MM.1S (cell line): ENCODE results near the gene SULF2.
A peak's percentile ranks its signal among the peaks of the same experiment; 100 is the strongest.

Experiments
- DNase-seq: peaks from one replicate; pipeline ENCODE4 v3.0.0-alpha.2; 2015
- H2AFZ ChIP-seq: fragments of 300-600 bp; sonication (generic); 2 replicates; pipeline ENCODE4 v1.6.0; 2016; ENCODE audit warnings: antibody characterized with exemption, low read length
- H3F3A ChIP-seq: fragments of 300-600 bp; sonication (generic); 2 replicates; pipeline ENCODE4 v1.6.1; 2016; ENCODE audit warnings: mild to moderate bottlenecking, antibody characterized with exemption, low read length, moderate library complexity, mixed read lengths; ENCODE audit not compliant: insufficient read depth
- H3K27ac ChIP-seq: fragments of 300-600 bp; sonication (generic); 2 replicates; pipeline ENCODE4 v1.5.1; 2016; ENCODE audit warnings: mild to moderate bottlenecking, low read length
- H3K27me3 ChIP-seq: fragments of 300-600 bp; sonication (generic); replicated peaks from 2 replicates; pipeline ENCODE4 v1.6.0; 2016; ENCODE audit warnings: low read length; ENCODE audit not compliant: insufficient read depth
- H3K36me3 ChIP-seq: fragments of 300-600 bp; sonication (generic); replicated peaks from 2 replicates; pipeline ENCODE4 v1.6.1; 2016; ENCODE audit warnings: mild to moderate bottlenecking, low read length, mixed read lengths; ENCODE audit not compliant: insufficient read depth
- H3K4me1 ChIP-seq: fragments of 300-600 bp; sonication (generic); 2 replicates; pipeline ENCODE4 v1.6.1; 2016; ENCODE audit warnings: low read length, mixed read lengths
- H3K4me2 ChIP-seq: fragments of 300-600 bp; sonication (generic); 2 replicates; pipeline ENCODE4 v1.6.0; 2016; ENCODE audit warnings: low read depth, low read length
- H3K4me3 ChIP-seq: fragments of 300-600 bp; sonication (generic); 2 replicates; pipeline ENCODE4 v1.5.1; 2016; ENCODE audit warnings: low read length, mixed read lengths
- H3K79me2 ChIP-seq: fragments of 300-600 bp; sonication (generic); 2 replicates; pipeline ENCODE4 v1.6.1; 2016; ENCODE audit warnings: mixed run types, low read length, mixed read lengths
- H3K9ac ChIP-seq: fragments of 300-600 bp; sonication (generic); 2 replicates; pipeline ENCODE4 v1.6.1; 2016; ENCODE audit warnings: low read length, mixed read lengths
- H3K9me2 ChIP-seq: fragments of 300-600 bp; sonication (generic); replicated peaks from 2 replicates; pipeline ENCODE4 v1.6.1; 2016; ENCODE audit warnings: mild to moderate bottlenecking, low read length, mixed read lengths; ENCODE audit not compliant: insufficient read depth
- H3K9me3 ChIP-seq: fragments of 300-600 bp; sonication (generic); replicated peaks from 2 replicates; pipeline ENCODE4 v1.6.1; 2016; ENCODE audit warnings: mild to moderate bottlenecking, low read length, mixed read lengths; ENCODE audit not compliant: insufficient read depth
- H4K20me1 ChIP-seq: fragments of 300-600 bp; sonication (generic); 2 replicates; pipeline ENCODE4 v1.6.1; 2016; ENCODE audit warnings: mild to moderate bottlenecking, low read length, moderate library complexity, mixed read lengths; ENCODE audit not compliant: insufficient read depth
- CTCF ChIP-seq: fragments of 300-600 bp; sonication (generic); IDR thresholded peaks from 2 replicates; pipeline ENCODE4 v1.5.1; 2016; ENCODE audit warnings: antibody characterized with exemption, low read length, mixed read lengths
- EZH2 ChIP-seq: fragments of 300-600 bp; sonication (generic); optimal IDR thresholded peaks from 2 replicates; pipeline ENCODE3; 2017; ENCODE audit warnings: low read depth, mild to moderate bottlenecking, antibody characterized with exemption, low read length, mixed read lengths
- EZH2phosphoT487 ChIP-seq: fragments of 300-600 bp; sonication (generic); IDR thresholded peaks from 2 replicates; pipeline ENCODE4 v1.6.1; 2018; ENCODE audit warnings: antibody characterized with exemption, low read length

SULF2 gene

GRCh38 chr20:47726632-47727031, 58.6 kb downstream of the SULF2 start:
- Histone ChIP-seq H3K4me1 (peaks cover 22% of the 10 kb centered on the region), H3K4me3 (no peak overlapping the region)
- TF ChIP-seq EZH2phosphoT487 (no peak), CTCF (no peak), EZH2 (no peak)

GRCh38 chr20:47725248-47725973, 59.9 kb downstream of the SULF2 start:
- TF ChIP-seq CTCF (peak; percentile 94), EZH2 (no peak)
- Histone ChIP-seq H3K36me3 (no peaks in the 10 kb centered on the region), H4K20me1 (no peaks in the 10 kb centered on the region), H3K27ac (no peak overlapping the region), H3K4me2 (no peak overlapping the region), H3K9me2 (no peaks in the 10 kb centered on the region), H3K9ac (no peak overlapping the region), H2AFZ (no peak overlapping the region), H3K27me3 (no peaks in the 10 kb centered on the region), H3K79me2 (peaks cover 92% of the 10 kb centered on the region), H3K9me3 (no peaks in the 10 kb centered on the region), H3K4me1 (peaks cover 22% of the 10 kb centered on the region), H3K4me3 (no peak overlapping the region), H3F3A (peaks cover 12% of the 10 kb centered on the region)
- peak; percentile 91 for DNase-seq

More at GRCh38 chr20:47726632-47727031, 58.6 kb downstream of the SULF2 start:
- Histone ChIP-seq H3K79me2 (peaks cover 89% of the 10 kb centered on the region), H3K9me2 (no peaks in the 10 kb centered on the region), H3F3A (peaks cover 12% of the 10 kb centered on the region; the same call in 1 of the 2 replicates), H3K27me3 (no peaks in the 10 kb centered on the region), H3K9me3 (no peaks in the 10 kb centered on the region), H3K36me3 (no peaks in the 10 kb centered on the region), H3K4me2 (no peak overlapping the region), H4K20me1 (no peaks in the 10 kb centered on the region), H3K9ac (no peak overlapping the region), H3K27ac (no peak overlapping the region; the same call in 1 of the 2 replicates), H2AFZ (no peak overlapping the region)
- DNase-seq = no peak

- Histone ChIP-seq H2AFZ (no peak overlapping the region), H3K27ac (no peak overlapping the region)
Measured at GRCh38 chr20:47724910-47725247, 60.4 kb downstream of the SULF2 start.

More at GRCh38 chr20:47724910-47725247, 60.4 kb downstream of the SULF2 start:
- H3F3A ChIP-seq = peaks cover 12% of the 10 kb centered on the region
- H3K4me3 ChIP-seq = no peak overlapping the region
- H3K36me3 ChIP-seq = no peaks in the 10 kb centered on the region
- no peak overlapping the region for H3K4me2 ChIP-seq
- H3K4me1 ChIP-seq = peaks cover 22% of the 10 kb centered on the region
- H4K20me1 ChIP-seq = no peaks in the 10 kb centered on the region
- TF ChIP-seq EZH2phosphoT487 = no peak
- TF ChIP-seq EZH2 = no peak
- TF ChIP-seq CTCF = no peak
- H3K79me2 ChIP-seq = peaks cover 90% of the 10 kb centered on the region
- H3K9me3 ChIP-seq = no peaks in the 10 kb centered on the region
- H3K9me2 ChIP-seq = no peaks in the 10 kb centered on the region
- H3K9ac ChIP-seq = no peak overlapping the region
- H3K27me3 ChIP-seq = no peaks in the 10 kb centered on the region
- no peak for DNase-seq
